KMS-11 (cell line): ENCODE data around the gene ZNF862.

Experiments
- H2AFZ ChIP-seq: fragments of 200-600 bp; sonication (generic); 2 replicates; pipeline ENCODE4 v1.6.1; 2016; ENCODE audit warnings: antibody characterized with exemption, mixed run types, low read depth
- H3K27ac ChIP-seq: fragments of 200-600 bp; sonication (generic); 2 replicates; pipeline ENCODE4 v1.6.1; 2016; ENCODE audit warnings: mild to moderate bottlenecking, mixed run types
- H3K27me3 ChIP-seq: fragments of 200-600 bp; sonication (generic); 2 replicates; pipeline ENCODE4 v1.6.1; 2017; ENCODE audit warnings: mild to moderate bottlenecking, low read depth, mixed run types, moderate library complexity; ENCODE audit not compliant: insufficient read depth
- H3K36me3 ChIP-seq: fragments of 200-600 bp; sonication (generic); 2 replicates; pipeline ENCODE4 v1.6.1; 2017; ENCODE audit warnings: mild to moderate bottlenecking, mixed run types; ENCODE audit not compliant: insufficient read depth
- H3K4me1 ChIP-seq: fragments of 200-600 bp; sonication (generic); 2 replicates; pipeline ENCODE4 v1.6.1; 2016; ENCODE audit warnings: mild to moderate bottlenecking, low read depth, mixed run types; ENCODE audit not compliant: poor library complexity, severe bottlenecking
- H3K4me2 ChIP-seq: fragments of 200-600 bp; sonication (generic); 2 replicates; pipeline ENCODE4 v1.7.0; 2016; ENCODE audit warnings: mild to moderate bottlenecking, mixed run types
- H3K4me3 ChIP-seq: fragments of 200-600 bp; sonication (generic); IDR thresholded peaks from 2 replicates; pipeline ENCODE4 v1.6.1; 2017; ENCODE audit warnings: low read depth, low read length, mixed read lengths; ENCODE audit not compliant: insufficient read depth
- H3K79me2 ChIP-seq: fragments of 200-600 bp; sonication (generic); 2 replicates; pipeline ENCODE4 v1.6.1; 2016; ENCODE audit warnings: low read depth, mixed run types; ENCODE audit not compliant: insufficient read depth
- H3K9ac ChIP-seq: fragments of 200-600 bp; sonication (generic); 2 replicates; pipeline ENCODE4 v1.6.1; 2016; ENCODE audit warnings: mild to moderate bottlenecking, mixed run types
- H4K20me1 ChIP-seq: fragments of 200-600 bp; sonication (generic); 2 replicates; pipeline ENCODE4 v1.6.1; 2016; ENCODE audit warnings: mild to moderate bottlenecking, mixed run types; ENCODE audit not compliant: insufficient read depth
- CTCF ChIP-seq: fragments of 200-600 bp; sonication (generic); conservative IDR thresholded peaks from 2 replicates; pipeline ENCODE4 v1.6.1; 2017; ENCODE audit warnings: low read depth, mild to moderate bottlenecking, antibody characterized with exemption, low read length, moderate library complexity, mixed read lengths

The ZNF862 gene

DNA sequence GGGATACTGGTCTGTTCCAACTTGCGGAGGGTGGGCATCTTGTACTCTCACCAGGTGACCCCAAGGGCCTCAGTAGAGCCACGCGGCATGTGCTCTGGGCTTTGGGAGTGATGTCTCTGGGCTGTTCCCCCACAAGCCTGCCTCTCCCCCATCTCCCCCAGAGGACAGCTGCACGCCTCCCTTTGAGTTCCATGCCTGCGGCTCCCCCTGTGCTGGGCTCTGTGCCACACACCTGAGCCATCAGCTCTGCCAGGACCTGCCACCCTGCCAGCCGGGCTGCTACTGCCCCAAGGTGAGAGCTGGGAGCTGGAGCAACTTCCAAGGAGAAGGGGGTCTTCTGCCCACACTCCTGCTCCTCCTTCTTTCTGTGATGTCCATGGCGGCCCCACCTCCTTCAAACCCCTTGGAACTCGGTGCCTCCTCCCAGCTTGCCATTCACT lies 15.0 kb upstream of the ZNF862 start:
- Histone ChIP-seq H2AFZ (no peak overlapping the region), H3K27me3 (peaks cover 96% of the 10 kb centered on the region), H4K20me1 (no peaks in the 10 kb centered on the region), H3K27ac (no peak overlapping the region), H3K9ac (no peak overlapping the region), H3K4me1 (no peaks in the 10 kb centered on the region), H3K4me2 (no peak overlapping the region), H3K79me2 (no peaks in the 10 kb centered on the region), H3K4me3 (no peak overlapping the region), H3K36me3 (no peaks in the 10 kb centered on the region)
- TF ChIP-seq CTCF: no peak

- Histone ChIP-seq H3K4me2 (no peak overlapping the region), H3K27ac (no peak overlapping the region), H3K27me3 (peaks cover 96% of the 10 kb centered on the region), H3K79me2 (no peaks in the 10 kb centered on the region), H3K4me3 (no peak overlapping the region), H4K20me1 (no peaks in the 10 kb centered on the region), H3K36me3 (no peaks in the 10 kb centered on the region), H3K9ac (no peak overlapping the region), H3K4me1 (no peaks in the 10 kb centered on the region), H2AFZ (no peak overlapping the region)
- no peak for TF ChIP-seq CTCF
Measured at GRCh38 chr7:149823631-149824199, 14.5 kb upstream of the ZNF862 start.

- no peak overlapping the region for H2AFZ ChIP-seq
Measured at GRCh38 chr7:149824301-149824741, 13.9 kb upstream of the ZNF862 start.

GRCh38 chr7:149824748-149825566 lies 13.2 kb upstream of the ZNF862 start:
- Histone ChIP-seq H3K4me3 (no peak overlapping the region), H3K4me2 (no peak overlapping the region), H3K79me2 (no peaks in the 10 kb centered on the region), H3K27ac (no peak overlapping the region), H4K20me1 (no peaks in the 10 kb centered on the region), H3K36me3 (no peaks in the 10 kb centered on the region), H3K4me1 (no peaks in the 10 kb centered on the region), H3K27me3 (peaks cover 84% of the 10 kb centered on the region), H3K9ac (no peak overlapping the region), H2AFZ (no peak overlapping the region)
- no peak for TF ChIP-seq CTCF

More at GRCh38 chr7:149824301-149824741, 13.9 kb upstream of the ZNF862 start:
- Histone ChIP-seq H3K36me3 (no peaks in the 10 kb centered on the region), H3K27me3 (peaks cover 91% of the 10 kb centered on the region), H3K4me2 (no peak overlapping the region), H3K4me1 (no peaks in the 10 kb centered on the region), H3K9ac (no peak overlapping the region), H3K27ac (no peak overlapping the region), H3K4me3 (no peak overlapping the region), H4K20me1 (no peaks in the 10 kb centered on the region), H3K79me2 (no peaks in the 10 kb centered on the region)
- TF ChIP-seq CTCF: no peak
